CMK (cell line): ENCODE data around the gene GTPBP2.
"Not testable (repeated sequence)": the region's sequence is repeated elsewhere in the genome, so short reads cannot be mapped to it uniquely, and the experiment has no call there.

ENCODE experiments used
- DNase-seq: peaks from one replicate; pipeline ENCODE4 v3.0.0-alpha.2; 2010; ENCODE audit warnings: low read depth

Gene GTPBP2

GRCh38 chr6:43629104-43629504 lies at the start of gene GTPBP2:
TSS of gene GTPBP2 (minus strand) at chr6:43629264. CDS start at chr6:43629162, 102 bp downstream.
- peak; percentile 93 for DNase-seq

GRCh38 chr6:43678341-43678740 lies 49.3 kb upstream of the GTPBP2 start:
- DNase-seq = no peak

GRCh38 chr6:43677759-43678158 lies 48.7 kb upstream of the GTPBP2 start:
- no peak for DNase-seq

- no peak for DNase-seq
These were observed 48.0 kb upstream of the GTPBP2 start for GRCh38 chr6:43676962-43677606.

GRCh38 chr6:43674921-43675320 lies 45.9 kb upstream of the GTPBP2 start:
- DNase-seq = no peak

- DNase-seq = no peak
These were observed 45.2 kb upstream of the GTPBP2 start for GRCh38 chr6:43674291-43674690.

GRCh38 chr6:43673444-43674084 lies 44.5 kb upstream of the GTPBP2 start:
- DNase-seq = no peak

GRCh38 chr6:43671801-43672690 lies 43.0 kb upstream of the GTPBP2 start:
- DNase-seq = no peak

GRCh38 chr6:43671011-43671800 lies 42.1 kb upstream of the GTPBP2 start:
- no peak for DNase-seq

- DNase-seq = no peak
These were observed 41.5 kb upstream of the GTPBP2 start for GRCh38 chr6:43670623-43670986.

- DNase-seq = no peak
These were observed 41.0 kb upstream of the GTPBP2 start for GRCh38 chr6:43669922-43670622.

- no peak for DNase-seq
These were observed 40.2 kb upstream of the GTPBP2 start for GRCh38 chr6:43669050-43669921.

GRCh38 chr6:43668151-43669028 lies 39.3 kb upstream of the GTPBP2 start:
- DNase-seq = no peak

GRCh38 chr6:43667245-43668150 lies 38.4 kb upstream of the GTPBP2 start:
- DNase-seq = peak; percentile 34

GRCh38 chr6:43666196-43666920 lies 37.3 kb upstream of the GTPBP2 start:
- no peak for DNase-seq

- DNase-seq = no peak
These were observed 36.3 kb upstream of the GTPBP2 start for GRCh38 chr6:43665376-43665775.

GRCh38 chr6:43662948-43663347 lies 33.9 kb upstream of the GTPBP2 start:
- DNase-seq = not testable (repeated sequence)

GRCh38 chr6:43658161-43658560 lies 29.1 kb upstream of the GTPBP2 start:
- DNase-seq = no peak
